Adrenal gland (tissue), 5 donors: Measurements from ENCODE around the gene ARHGEF17.

Experiments
- CTCF ChIP-seq, 6 experiments: fragments of 450-650 bp in 4 of 6; fragments of 200-600 bp in 2 of 6; sonication (generic) in 1 of 6; IDR thresholded peaks; 1 replicate in 5 of 6; 2 replicates in 1 of 6; pipeline versions ENCODE4 v1.5.1 to v1.8.0; 2016 to 2021; ENCODE audit warnings: antibody characterized with exemption in 6 of 6, mild to moderate bottlenecking in 2 of 6, moderate library complexity in 1 of 6
- POLR2A ChIP-seq, 2 donors: fragments of 450-650 bp; IDR thresholded peaks; one replicate each; pipeline ENCODE4 v1.6.1; 2017; ENCODE audit warnings: antibody characterized with exemption in 2 of 2, mild to moderate bottlenecking in 2 of 2, moderate library complexity in 1 of 2
- donor health status: DM: no; HTN: no; CAD: no.

- TF ChIP-seq CTCF (IDR thresholded peaks at IDR 0.05): peak; percentile 87 to 99 (median 94)
- no peak for TF ChIP-seq POLR2A (IDR thresholded peaks at IDR 0.05)
Measured at GRCh38 chr11:73335204-73335923, 27.3 kb downstream of the ARHGEF17 start.
